Hematopoietic multipotent progenitor cell treated with erythropoietin and hydrocortisone succinate and interleukin-3 and kit ligand, for 8 days (in vitro differentiated cells): ENCODE data around the gene OSTC.

Source experiments
- DNase-seq: peaks from one replicate; pipeline ENCODE4 v3.0.0-alpha.2; 2015

OSTC gene

DNA sequence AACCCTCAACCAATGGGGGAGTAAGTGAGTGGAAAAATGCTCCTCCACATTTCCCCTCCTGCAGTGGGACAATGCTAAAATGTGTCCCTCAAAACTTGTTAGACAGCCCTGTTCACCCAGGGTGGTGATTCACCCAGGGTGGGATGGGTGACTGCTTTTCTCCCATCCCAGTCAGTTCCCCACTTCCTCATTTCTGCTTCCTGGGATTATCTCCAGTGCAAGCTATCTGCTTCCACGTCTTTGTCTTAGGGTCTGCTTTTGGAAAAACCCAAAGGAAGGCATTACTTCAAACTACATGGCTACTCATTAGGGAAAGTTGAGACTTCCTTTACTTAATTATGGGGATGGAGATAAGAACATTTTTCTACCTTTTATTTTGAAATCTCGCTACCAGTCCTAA is 67.0 kb downstream of the OSTC start:
- no peak for DNase-seq
